ENCODE data around the gene PHOSPHO2.

PHOSPHO2 gene

DNA sequence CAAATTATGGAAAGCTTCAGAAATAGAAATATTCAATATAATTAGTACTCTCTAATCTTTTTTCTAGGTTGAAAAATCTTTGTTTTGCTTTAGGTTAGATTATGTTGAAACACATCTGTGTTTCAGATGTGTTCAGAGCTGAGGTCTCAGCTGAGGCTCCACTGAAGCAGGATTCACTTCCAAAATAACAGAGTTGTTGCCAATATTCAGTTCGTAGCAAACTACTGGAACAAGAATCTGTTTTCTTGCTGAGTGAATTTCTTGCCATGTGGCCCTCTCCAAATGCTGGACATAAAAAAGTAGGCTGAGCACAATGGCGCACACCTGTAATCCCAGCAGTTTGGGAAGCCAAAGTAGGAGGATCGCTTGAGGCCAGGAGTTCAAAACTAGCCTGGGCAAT, 8.7 kb downstream of the PHOSPHO2 start:
- WGBS = 78% methylated on average over 2 of the region's 3 CpGs
- Histone ChIP-seq H4K91ac (ENCODE audit: low read length) (no peak overlapping the region), H2BK5ac (ENCODE audit: low read depth, low read length, poor library complexity, severe bottlenecking) (no peak overlapping the region), H3K14ac (ENCODE audit: low read length in 2 of 2) (no peak overlapping the region), H2BK120ac (ENCODE audit: low read depth, low read length) (no peak overlapping the region), H3K27me3 (ENCODE audit: control insufficient read depth in 1 of 2, insufficient read depth in 1 of 2, low read length in 2 of 2) (no peaks in the 10 kb centered on the region), H2AK5ac (ENCODE audit: low read length, severe bottlenecking) (no peak overlapping the region), H2BK12ac (ENCODE audit: low read length in 2 of 2) (no peak overlapping the region), H3K4me1 (ENCODE audit: control insufficient read depth, insufficient read depth, low read depth, low read length) (peaks cover 3% of the 10 kb centered on the region), H3K36me3 (ENCODE audit: control insufficient read depth in 1 of 2, insufficient read depth in 2 of 2, low read depth in 1 of 2, low read length in 2 of 2) (peaks cover 0 to 10% of the 10 kb centered on the region in 2 experiments), H2BK15ac (ENCODE audit: low read depth, poor library complexity, severe bottlenecking) (no peak overlapping the region), H3K4me3 (ENCODE audit: insufficient read depth in 1 of 2, low read depth in 1 of 2, low read length in 2 of 2) (no peak overlapping the region), H3K4me2 (ENCODE audit: low read length, poor library complexity, severe bottlenecking) (no peak overlapping the region), H3K9me3 (ENCODE audit: control insufficient read depth, low read length) (no peaks in the 10 kb centered on the region), H3K18ac (ENCODE audit: low read depth in 1 of 2, low read length in 2 of 2) (no peak overlapping the region), H4K8ac (ENCODE audit: low read length) (no peak overlapping the region), H2AFZ (ENCODE audit: low read depth, low read length) (no peak overlapping the region), H3K9ac (ENCODE audit: low read length) (no peak overlapping the region), H3K23ac (ENCODE audit: low read length in 2 of 2) (no peak overlapping the region), H3K27ac (ENCODE audit: low read length, poor library complexity, severe bottlenecking) (no peak overlapping the region), H3K4ac (ENCODE audit: low read depth in 1 of 2, low read length in 2 of 2) (no peak overlapping the region), H3K79me1 (replicated peaks; ENCODE audit: low read length, poor library complexity, severe bottlenecking) (peaks cover 8% of the 10 kb centered on the region)
- no peak for DNase-seq

DNA sequence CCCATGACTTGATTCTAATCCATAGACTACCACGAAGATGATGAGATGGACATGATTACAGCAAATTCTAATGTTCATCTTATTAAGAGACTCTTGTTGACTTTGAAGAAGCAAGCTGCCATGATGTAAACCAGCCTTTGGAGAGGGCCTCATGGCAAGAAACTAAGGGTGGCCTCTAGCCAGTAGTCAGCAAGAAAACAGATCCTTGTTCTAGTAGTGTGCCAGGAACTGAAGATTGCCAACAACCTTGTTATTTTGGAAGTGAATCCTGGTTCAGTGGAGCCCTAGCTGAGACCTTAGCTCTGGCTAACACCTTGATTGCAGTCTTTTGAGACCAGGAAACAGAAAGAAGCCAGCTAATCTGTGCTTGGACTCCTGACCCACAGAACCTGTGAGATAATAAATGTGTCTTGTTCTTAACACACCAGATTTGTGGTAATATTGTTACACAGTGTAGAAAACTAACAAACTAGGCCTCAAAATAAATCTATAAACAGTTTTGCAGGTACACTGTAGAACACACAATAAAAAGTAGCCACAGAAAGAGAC, 10.0 kb downstream of the PHOSPHO2 start:
- Histone ChIP-seq H3K18ac (ENCODE audit: low read depth in 1 of 2, low read length in 2 of 2) (peak overlapping the region in 1 of 2 experiments; percentile 7), H2BK12ac (ENCODE audit: low read length in 2 of 2) (no peak overlapping the region), H2BK120ac (ENCODE audit: low read depth, low read length) (no peak overlapping the region), H3K27me3 (ENCODE audit: control insufficient read depth in 1 of 2, insufficient read depth in 1 of 2, low read length in 2 of 2) (no peaks in the 10 kb centered on the region), H2BK15ac (ENCODE audit: low read depth, poor library complexity, severe bottlenecking) (no peak overlapping the region), H2BK5ac (ENCODE audit: low read depth, low read length, poor library complexity, severe bottlenecking) (no peak overlapping the region), H4K8ac (ENCODE audit: low read length) (no peak overlapping the region), H2AFZ (ENCODE audit: low read depth, low read length) (no peak overlapping the region), H3K23ac (ENCODE audit: low read length in 2 of 2) (no peak overlapping the region), H3K4ac (ENCODE audit: low read depth in 1 of 2, low read length in 2 of 2) (peak overlapping the region in 1 of 2 experiments; percentile 30), H3K9ac (ENCODE audit: low read length) (no peak overlapping the region), H3K4me1 (ENCODE audit: control insufficient read depth, insufficient read depth, low read depth, low read length) (peaks cover 3% of the 10 kb centered on the region), H3K4me3 (ENCODE audit: insufficient read depth in 1 of 2, low read depth in 1 of 2, low read length in 2 of 2) (no peak overlapping the region), H3K36me3 (ENCODE audit: control insufficient read depth in 1 of 2, insufficient read depth in 2 of 2, low read depth in 1 of 2, low read length in 2 of 2) (peaks cover 0 to 6% of the 10 kb centered on the region in 2 experiments), H3K79me1 (replicated peaks; ENCODE audit: low read length, poor library complexity, severe bottlenecking) (peaks cover 6% of the 10 kb centered on the region), H3K4me2 (ENCODE audit: low read length, poor library complexity, severe bottlenecking) (no peak overlapping the region), H4K91ac (ENCODE audit: low read length) (no peak overlapping the region), H3K27ac (ENCODE audit: low read length, poor library complexity, severe bottlenecking) (no peak overlapping the region), H3K9me3 (ENCODE audit: control insufficient read depth, low read length) (no peaks in the 10 kb centered on the region), H2AK5ac (ENCODE audit: low read length, severe bottlenecking) (no peak overlapping the region), H3K14ac (ENCODE audit: low read length in 2 of 2) (no peak overlapping the region)
- no CpG with 5 or more reads among the region's 1 CpG for WGBS
- DNase-seq = no peak

DNA sequence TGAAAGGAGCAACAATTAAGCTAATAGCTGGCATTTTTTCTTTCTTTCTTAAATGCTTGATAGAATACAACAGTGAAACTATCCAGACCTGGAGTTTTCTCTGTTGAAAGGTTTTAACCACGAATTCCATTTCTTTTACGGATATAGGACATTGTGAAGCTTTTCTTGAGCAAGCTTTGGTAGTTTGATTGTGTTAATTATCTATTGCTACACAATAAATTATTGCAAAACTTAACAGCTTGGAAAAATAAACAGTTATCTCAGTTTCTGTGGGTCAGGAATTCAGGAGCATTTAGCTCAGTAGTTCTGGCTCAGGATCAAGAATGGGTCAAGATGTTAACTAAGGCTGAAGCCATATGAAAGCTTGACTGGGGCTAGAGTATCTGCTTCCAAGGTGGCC, 11.7 kb downstream of the PHOSPHO2 start:
- no peak overlapping the region for H4K91ac ChIP-seq (ENCODE audit: low read length)
- no CpG with 5 or more reads among the region's 2 CpGs for WGBS
- H3K4me3 ChIP-seq (ENCODE audit: insufficient read depth in 1 of 2, low read depth in 1 of 2, low read length in 2 of 2) = no peak overlapping the region

DNA sequence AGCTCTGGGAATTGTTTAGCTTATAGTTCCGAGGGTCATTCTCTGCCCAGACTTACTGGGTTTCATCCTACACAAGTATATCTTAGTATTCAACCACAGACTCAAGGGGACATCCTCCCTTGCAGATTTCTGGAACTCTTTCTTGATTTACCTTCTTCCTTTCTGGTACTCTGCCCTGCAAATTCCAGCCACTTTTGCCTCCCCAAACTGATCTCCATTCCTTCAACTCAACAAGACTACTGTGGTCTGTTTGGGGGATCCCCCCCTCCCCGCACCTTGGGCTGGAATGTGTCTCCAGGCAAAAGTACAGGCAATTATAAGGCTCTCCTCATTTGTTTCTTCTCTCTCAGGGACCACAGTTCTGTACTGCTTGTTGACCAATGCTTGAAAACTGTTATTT, 13.4 kb downstream of the PHOSPHO2 start:
- no peak overlapping the region for H4K91ac ChIP-seq (ENCODE audit: low read length)
- H3K4me3 ChIP-seq (ENCODE audit: insufficient read depth in 1 of 2, low read depth in 1 of 2, low read length in 2 of 2) = no peak overlapping the region
- H3K4me1 ChIP-seq (ENCODE audit: control insufficient read depth, insufficient read depth, low read depth, low read length) = peaks cover 4% of the 10 kb centered on the region
- no peak overlapping the region for H2AK5ac ChIP-seq (ENCODE audit: low read length, severe bottlenecking)
- peaks cover 0 to 3% of the 10 kb centered on the region in 2 experiments for H3K36me3 ChIP-seq (ENCODE audit: control insufficient read depth in 1 of 2, insufficient read depth in 2 of 2, low read depth in 1 of 2, low read length in 2 of 2)
- no peak overlapping the region for H3K23ac ChIP-seq (ENCODE audit: low read length in 2 of 2)
- H2BK12ac ChIP-seq (ENCODE audit: low read length in 2 of 2) = peak overlapping the region in 1 of 2 experiments; percentile 54
- H4K8ac ChIP-seq (ENCODE audit: low read length) = no peak overlapping the region
- no peak overlapping the region for H3K4ac ChIP-seq (ENCODE audit: low read depth in 1 of 2, low read length in 2 of 2)
- H3K14ac ChIP-seq (ENCODE audit: low read length in 2 of 2) = no peak overlapping the region
- peaks cover 3% of the 10 kb centered on the region for H3K79me1 ChIP-seq (replicated peaks; ENCODE audit: low read length, poor library complexity, severe bottlenecking)
- no peak overlapping the region for H3K9ac ChIP-seq (ENCODE audit: low read length)
- H2AFZ ChIP-seq (ENCODE audit: low read depth, low read length) = no peak overlapping the region
- H2BK120ac ChIP-seq (ENCODE audit: low read depth, low read length) = no peak overlapping the region
- DNase-seq = no peak
- H3K9me3 ChIP-seq (ENCODE audit: control insufficient read depth, low read length) = no peaks in the 10 kb centered on the region
- no peak overlapping the region for H3K18ac ChIP-seq (ENCODE audit: low read depth in 1 of 2, low read length in 2 of 2)
- no peak overlapping the region for H3K4me2 ChIP-seq (ENCODE audit: low read length, poor library complexity, severe bottlenecking)
- no peak overlapping the region for H3K27ac ChIP-seq (ENCODE audit: low read length, poor library complexity, severe bottlenecking)
- no peaks in the 10 kb centered on the region for H3K27me3 ChIP-seq (ENCODE audit: control insufficient read depth in 1 of 2, insufficient read depth in 1 of 2, low read length in 2 of 2)
- 87% methylated on average over 2 of the region's 2 CpGs for WGBS
- no peak overlapping the region for H2BK5ac ChIP-seq (ENCODE audit: low read depth, low read length, poor library complexity, severe bottlenecking)
- H2BK15ac ChIP-seq (ENCODE audit: low read depth, poor library complexity, severe bottlenecking) = no peak overlapping the region

More for the DNA sequence above, 11.7 kb downstream of the PHOSPHO2 start:
- H3K4me2 ChIP-seq (ENCODE audit: low read length, poor library complexity, severe bottlenecking) = no peak overlapping the region
- no peak overlapping the region for H2BK120ac ChIP-seq (ENCODE audit: low read depth, low read length)
- H3K23ac ChIP-seq (ENCODE audit: low read length in 2 of 2) = no peak overlapping the region
- no peak overlapping the region for H2AFZ ChIP-seq (ENCODE audit: low read depth, low read length)
- no peak overlapping the region for H2BK15ac ChIP-seq (ENCODE audit: low read depth, poor library complexity, severe bottlenecking)
- no peaks in the 10 kb centered on the region for H3K27me3 ChIP-seq (ENCODE audit: control insufficient read depth in 1 of 2, insufficient read depth in 1 of 2, low read length in 2 of 2)
- peak overlapping the region; percentile 12 for H3K27ac ChIP-seq (ENCODE audit: low read length, poor library complexity, severe bottlenecking)
- H4K8ac ChIP-seq (ENCODE audit: low read length) = no peak overlapping the region
- DNase-seq = peak; percentile 72
- no peaks in the 10 kb centered on the region for H3K9me3 ChIP-seq (ENCODE audit: control insufficient read depth, low read length)
- no peak overlapping the region for H2BK5ac ChIP-seq (ENCODE audit: low read depth, low read length, poor library complexity, severe bottlenecking)
- no peak overlapping the region for H3K4ac ChIP-seq (ENCODE audit: low read depth in 1 of 2, low read length in 2 of 2)
- H3K9ac ChIP-seq (ENCODE audit: low read length) = no peak overlapping the region
- no peak overlapping the region for H3K18ac ChIP-seq (ENCODE audit: low read depth in 1 of 2, low read length in 2 of 2)
- H3K79me1 ChIP-seq (replicated peaks; ENCODE audit: low read length, poor library complexity, severe bottlenecking) = peaks cover 6% of the 10 kb centered on the region
- H2AK5ac ChIP-seq (ENCODE audit: low read length, severe bottlenecking) = no peak overlapping the region
- peaks cover 0 to 4% of the 10 kb centered on the region in 2 experiments for H3K36me3 ChIP-seq (ENCODE audit: control insufficient read depth in 1 of 2, insufficient read depth in 2 of 2, low read depth in 1 of 2, low read length in 2 of 2)
- H3K14ac ChIP-seq (ENCODE audit: low read length in 2 of 2) = no peak overlapping the region
- peaks cover 3% of the 10 kb centered on the region for H3K4me1 ChIP-seq (ENCODE audit: control insufficient read depth, insufficient read depth, low read depth, low read length)
- no peak overlapping the region for H2BK12ac ChIP-seq (ENCODE audit: low read length in 2 of 2)

Data from mesenchymal stem cell (in vitro differentiated cells and primary cell).